AG08395 (cell line): ENCODE data around the gene GNG14.
A peak's percentile ranks its signal among the peaks of the same experiment; 100 is the strongest.
"Not testable (repeated sequence)": the region's sequence is repeated elsewhere in the genome, so short reads cannot be mapped to it uniquely, and the experiment has no call there.

Source experiments
- DNase-seq: peaks from one replicate; pipeline ENCODE4 v3.0.0; 2012; ENCODE audit warnings: mixed read lengths, low spot score

GNG14 gene

GRCh38 chr19:12723641-12724426 is 36.0 kb downstream of the GNG14 start, which contains the start of gene TNPO2:
Gene TNPO2, minus strand, starts transcription at chr19:12723932. Its CDS starts 2,955 bp downstream, at chr19:12720977.
- DNase-seq = peak; percentile 58

GRCh38 chr19:12725612-12726011 is 37.8 kb downstream of the GNG14 start:
- DNase-seq = not testable (repeated sequence)

- no peak for DNase-seq
These were observed 39.2 kb downstream of the GNG14 start for GRCh38 chr19:12726988-12727316.

GRCh38 chr19:12727745-12728433 is 40.1 kb downstream of the GNG14 start:
- DNase-seq = no peak

- no peak for DNase-seq
These were observed 42.3 kb downstream of the GNG14 start for GRCh38 chr19:12730064-12730463.

GRCh38 chr19:12731337-12731736 is 43.5 kb downstream of the GNG14 start:
- DNase-seq = no peak

- DNase-seq = peak; percentile 54
These were observed 45.8 kb downstream of the GNG14 start for GRCh38 chr19:12733369-12734214.

GRCh38 chr19:12736995-12737834 is 49.4 kb downstream of the GNG14 start, which contains the start of gene GET3:
Gene GET3, plus strand, starts transcription at chr19:12737497. Its CDS starts 9 bp downstream, at chr19:12737506.
- peak; percentile 98 for DNase-seq

GRCh38 chr19:12737835-12738351 is 50.1 kb downstream of the GNG14 start:
- no peak for DNase-seq
